ENCODE results near the gene KDELR1.
"Not testable (repeated sequence)": the region's sequence is repeated elsewhere in the genome, so short reads cannot be mapped to it uniquely, and the experiment has no call there.

The KDELR1 gene

GRCh38 chr19:48392006-48392344 is 624 bp upstream of the KDELR1 start:
- peak overlapping the region; percentile 98 for H3K27ac Mint-ChIP-seq
- peak overlapping the region; percentile 95 for H3K4me3 Mint-ChIP-seq

GRCh38 chr19:48390188-48391099 is 907 bp downstream of the KDELR1 start:
- H3K27ac Mint-ChIP-seq: peak overlapping the region; percentile 98
- H3K4me3 Mint-ChIP-seq: peak overlapping the region; percentile 95
- H3K9me3 Mint-ChIP-seq: no peaks in the 10 kb centered on the region
- DNase-seq (ENCODE audit: low spot score in 2 of 2) (peak; percentile 52 to 79), ATAC-seq (peak; percentile 82)
- H3K4me1 Mint-ChIP-seq: peaks cover 41% of the 10 kb centered on the region
- H3K36me3 Mint-ChIP-seq: peaks cover 40% of the 10 kb centered on the region

More at GRCh38 chr19:48392006-48392344, 624 bp upstream of the KDELR1 start:
- not testable (repeated sequence) for ATAC-seq; DNase-seq (ENCODE audit: low spot score in 2 of 2); H3K9me3 Mint-ChIP-seq
- Mint-ChIP-seq H3K4me1 (peaks cover 50% of the 10 kb centered on the region), H3K36me3 (peaks cover 25% of the 10 kb centered on the region)

GRCh38 chr19:48386981-48387380 is 4.4 kb downstream of the KDELR1 start:
- no peak overlapping the region for H3K27ac Mint-ChIP-seq
- H3K4me1 Mint-ChIP-seq: peaks cover 18% of the 10 kb centered on the region
- no peak for DNase-seq (ENCODE audit: low spot score in 2 of 2)
- peaks cover 75% of the 10 kb centered on the region for H3K36me3 Mint-ChIP-seq
- ATAC-seq: no peak
- no peaks in the 10 kb centered on the region for H3K9me3 Mint-ChIP-seq
- H3K4me3 Mint-ChIP-seq: no peak overlapping the region

GRCh38 chr19:48385461-48386087 is 5.8 kb downstream of the KDELR1 start:
- DNase-seq (ENCODE audit: low spot score in 2 of 2) (no peak), ATAC-seq (no peak)
- H3K4me3 Mint-ChIP-seq: no peak overlapping the region
- peaks cover 12% of the 10 kb centered on the region for H3K4me1 Mint-ChIP-seq
- peak overlapping the region; percentile 36 for H3K27ac Mint-ChIP-seq
- H3K9me3 Mint-ChIP-seq: no peaks in the 10 kb centered on the region
- peaks cover 82% of the 10 kb centered on the region for H3K36me3 Mint-ChIP-seq

GRCh38 chr19:48382286-48382685 is 9.1 kb downstream of the KDELR1 start:
- peaks cover 71% of the 10 kb centered on the region for H3K36me3 Mint-ChIP-seq

GRCh38 chr19:48381178-48381950 is 10.0 kb downstream of the KDELR1 start:
- Mint-ChIP-seq H3K4me3 (no peak overlapping the region), H3K4me1 (no peaks in the 10 kb centered on the region), H3K36me3 (peaks cover 62% of the 10 kb centered on the region), H3K27ac (no peak overlapping the region), H3K9me3 (no peaks in the 10 kb centered on the region)
- DNase-seq (ENCODE audit: low spot score in 2 of 2): no peak
- no peak for ATAC-seq

More at GRCh38 chr19:48382286-48382685, 9.1 kb downstream of the KDELR1 start:
- ATAC-seq (no peak), DNase-seq (ENCODE audit: low spot score in 2 of 2) (no peak)
- Mint-ChIP-seq H3K9me3 (no peaks in the 10 kb centered on the region), H3K4me1 (no peaks in the 10 kb centered on the region), H3K27ac (no peak overlapping the region), H3K4me3 (no peak overlapping the region)

GRCh38 chr19:48379058-48379457 is 12.3 kb downstream of the KDELR1 start:
- no peak overlapping the region for H3K27ac Mint-ChIP-seq
- ATAC-seq: no peak
- H3K36me3 Mint-ChIP-seq: peaks cover 39% of the 10 kb centered on the region

GRCh38 chr19:48378194-48378570 is 13.2 kb downstream of the KDELR1 start:
- DNase-seq (ENCODE audit: low spot score in 2 of 2) (no peak), ATAC-seq (no peak)
- Mint-ChIP-seq H3K27ac (no peak overlapping the region), H3K4me3 (no peak overlapping the region), H3K36me3 (peaks cover 30% of the 10 kb centered on the region), H3K4me1 (no peaks in the 10 kb centered on the region), H3K9me3 (no peaks in the 10 kb centered on the region)

More at GRCh38 chr19:48379058-48379457, 12.3 kb downstream of the KDELR1 start:
- no peak for DNase-seq (ENCODE audit: low spot score in 2 of 2)
- no peaks in the 10 kb centered on the region for H3K9me3 Mint-ChIP-seq
- H3K4me3 Mint-ChIP-seq: no peak overlapping the region
- H3K4me1 Mint-ChIP-seq: no peaks in the 10 kb centered on the region

- no peaks in the 10 kb centered on the region for H3K36me3 Mint-ChIP-seq
- H3K27ac Mint-ChIP-seq: no peak overlapping the region
- DNase-seq (ENCODE audit: low spot score in 2 of 2) (no peak), ATAC-seq (no peak)
- H3K4me1 Mint-ChIP-seq: no peaks in the 10 kb centered on the region
- H3K4me3 Mint-ChIP-seq: no peak overlapping the region
- H3K9me3 Mint-ChIP-seq: no peaks in the 10 kb centered on the region
Observed at GRCh38 chr19:48373567-48373966, 17.8 kb downstream of the KDELR1 start.

- Mint-ChIP-seq H3K4me1 (no peaks in the 10 kb centered on the region), H3K36me3 (no peaks in the 10 kb centered on the region), H3K9me3 (no peaks in the 10 kb centered on the region), H3K4me3 (no peak overlapping the region), H3K27ac (no peak overlapping the region)
- ATAC-seq (no peak), DNase-seq (ENCODE audit: low spot score in 2 of 2) (no peak)
Observed at GRCh38 chr19:48372904-48373303, 18.4 kb downstream of the KDELR1 start.

GRCh38 chr19:48371771-48372170 is 19.6 kb downstream of the KDELR1 start:
- not testable (repeated sequence) for H3K4me3 Mint-ChIP-seq; H3K27ac Mint-ChIP-seq; DNase-seq (ENCODE audit: low spot score in 2 of 2); ATAC-seq; H3K36me3 Mint-ChIP-seq; H3K4me1 Mint-ChIP-seq; H3K9me3 Mint-ChIP-seq

GRCh38 chr19:48371367-48371766 is 20.0 kb downstream of the KDELR1 start:
- no peak overlapping the region for H3K4me3 Mint-ChIP-seq
- H3K27ac Mint-ChIP-seq: no peak overlapping the region
- no peaks in the 10 kb centered on the region for H3K9me3 Mint-ChIP-seq
- H3K36me3 Mint-ChIP-seq: no peaks in the 10 kb centered on the region
- DNase-seq (ENCODE audit: low spot score in 2 of 2) (no peak), ATAC-seq (no peak)
- no peaks in the 10 kb centered on the region for H3K4me1 Mint-ChIP-seq

GRCh38 chr19:48370955-48371354 is 20.4 kb downstream of the KDELR1 start:
- DNase-seq (ENCODE audit: low spot score in 2 of 2): no peak
- H3K4me1 Mint-ChIP-seq: no peaks in the 10 kb centered on the region
- no peak overlapping the region for H3K27ac Mint-ChIP-seq
- H3K4me3 Mint-ChIP-seq: no peak overlapping the region
- H3K9me3 Mint-ChIP-seq: no peaks in the 10 kb centered on the region
- no peaks in the 10 kb centered on the region for H3K36me3 Mint-ChIP-seq
- no peak for ATAC-seq

- DNase-seq (ENCODE audit: low spot score in 2 of 2): no peak
- Mint-ChIP-seq H3K4me3 (no peak overlapping the region), H3K27ac (peak overlapping the region; percentile 30), H3K9me3 (no peaks in the 10 kb centered on the region), H3K4me1 (peaks cover 14% of the 10 kb centered on the region), H3K36me3 (peaks cover 7% of the 10 kb centered on the region)
- no peak for ATAC-seq
Observed at GRCh38 chr19:48368936-48369335, 22.4 kb downstream of the KDELR1 start.

- Mint-ChIP-seq H3K4me3 (no peak overlapping the region), H3K27ac (no peak overlapping the region), H3K4me1 (peaks cover 21% of the 10 kb centered on the region), H3K36me3 (peaks cover 18% of the 10 kb centered on the region), H3K9me3 (no peaks in the 10 kb centered on the region)
- DNase-seq (ENCODE audit: low spot score in 2 of 2) (no peak), ATAC-seq (no peak)
Observed at GRCh38 chr19:48367855-48368254, 23.5 kb downstream of the KDELR1 start.

Data from stimulated activated effector memory CD8-positive, alpha-beta T cell treated with anti-CD3 and anti-CD28 coated beads, Interleukin-12 subunit alpha, Interleukin-12 subunit beta, amount 100 ng/mL, for 72 hours (primary cell).